ENCODE data around the gene KLHDC7B.
A peak's percentile ranks its signal among the peaks of the same experiment; 100 is the strongest.
"Not testable (repeated sequence)": the region's sequence is repeated elsewhere in the genome, so short reads cannot be mapped to it uniquely, and the experiment has no call there.

KLHDC7B gene

GRCh38 chr22:50507991-50508884 lies 37.5 kb upstream of the KLHDC7B start, which contains the start of gene NCAPH2:
NCAPH2 (plus strand) TSS chr22:50508224; CDS start chr22:50508338, 114 bp downstream.
- no peaks in the 10 kb centered on the region for H3K9me3 Mint-ChIP-seq
- peak; percentile 81 for ATAC-seq
- no peaks in the 10 kb centered on the region for H3K27me3 Mint-ChIP-seq
- peaks cover 36% of the 10 kb centered on the region for H3K4me1 Mint-ChIP-seq
- peak within 1 kb of the TSS; percentile 99 for H3K4me3 Mint-ChIP-seq
- peaks cover 15% of the 10 kb centered on the region for H3K36me3 Mint-ChIP-seq
- peak within 1 kb of the TSS; percentile 94 for H3K27ac Mint-ChIP-seq

GRCh38 chr22:50508897-50509296 lies 36.8 kb upstream of the KLHDC7B start:
- H3K4me1 Mint-ChIP-seq = peaks cover 36% of the 10 kb centered on the region
- peak overlapping the region; percentile 99 for H3K4me3 Mint-ChIP-seq
- H3K27me3 Mint-ChIP-seq = no peaks in the 10 kb centered on the region
- peaks cover 15% of the 10 kb centered on the region for H3K36me3 Mint-ChIP-seq
- no peaks in the 10 kb centered on the region for H3K9me3 Mint-ChIP-seq
- peak overlapping the region; percentile 94 for H3K27ac Mint-ChIP-seq
- ATAC-seq = no peak

GRCh38 chr22:50513175-50513574 lies 32.5 kb upstream of the KLHDC7B start:
- H3K9me3 Mint-ChIP-seq = no peaks in the 10 kb centered on the region

GRCh38 chr22:50516068-50516467 lies 29.6 kb upstream of the KLHDC7B start:
- H3K9me3 Mint-ChIP-seq = no peaks in the 10 kb centered on the region
- no peak for ATAC-seq
- H3K27ac Mint-ChIP-seq = no peak overlapping the region
- H3K4me3 Mint-ChIP-seq = no peak overlapping the region
- H3K4me1 Mint-ChIP-seq = peaks cover 23% of the 10 kb centered on the region
- H3K27me3 Mint-ChIP-seq = no peaks in the 10 kb centered on the region
- H3K36me3 Mint-ChIP-seq = peaks cover 51% of the 10 kb centered on the region

More at GRCh38 chr22:50513175-50513574, 32.5 kb upstream of the KLHDC7B start:
- no peak for ATAC-seq
- H3K4me3 Mint-ChIP-seq = no peak overlapping the region
- peaks cover 32% of the 10 kb centered on the region for H3K36me3 Mint-ChIP-seq
- peaks cover 37% of the 10 kb centered on the region for H3K4me1 Mint-ChIP-seq
- no peaks in the 10 kb centered on the region for H3K27me3 Mint-ChIP-seq
- H3K27ac Mint-ChIP-seq = no peak overlapping the region

GRCh38 chr22:50516891-50517290 lies 28.8 kb upstream of the KLHDC7B start:
- no peak for ATAC-seq
- no peak overlapping the region for H3K4me3 Mint-ChIP-seq
- no peaks in the 10 kb centered on the region for H3K9me3 Mint-ChIP-seq
- H3K4me1 Mint-ChIP-seq = peaks cover 23% of the 10 kb centered on the region
- no peaks in the 10 kb centered on the region for H3K27me3 Mint-ChIP-seq
- H3K27ac Mint-ChIP-seq = no peak overlapping the region
- peaks cover 56% of the 10 kb centered on the region for H3K36me3 Mint-ChIP-seq

GRCh38 chr22:50517495-50518260 lies 28.0 kb upstream of the KLHDC7B start:
- Mint-ChIP-seq H3K9me3 (no peaks in the 10 kb centered on the region), H3K27ac (no peak overlapping the region), H3K4me1 (peaks cover 17% of the 10 kb centered on the region), H3K27me3 (no peaks in the 10 kb centered on the region), H3K4me3 (no peak overlapping the region), H3K36me3 (peaks cover 54% of the 10 kb centered on the region)
- ATAC-seq = no peak

- no peaks in the 10 kb centered on the region for H3K27me3 Mint-ChIP-seq
- H3K9me3 Mint-ChIP-seq = no peaks in the 10 kb centered on the region
- no peak for ATAC-seq
- H3K36me3 Mint-ChIP-seq = peaks cover 54% of the 10 kb centered on the region
- H3K4me3 Mint-ChIP-seq = no peak overlapping the region
- H3K27ac Mint-ChIP-seq = no peak overlapping the region
- H3K4me1 Mint-ChIP-seq = peaks cover 17% of the 10 kb centered on the region
Measured at GRCh38 chr22:50518606-50519005, 27.1 kb upstream of the KLHDC7B start.

GRCh38 chr22:50519151-50519550 lies 26.5 kb upstream of the KLHDC7B start:
- Mint-ChIP-seq H3K27me3 (no peaks in the 10 kb centered on the region), H3K4me1 (peaks cover 18% of the 10 kb centered on the region), H3K36me3 (peaks cover 54% of the 10 kb centered on the region), H3K9me3 (no peaks in the 10 kb centered on the region), H3K4me3 (no peak overlapping the region), H3K27ac (no peak overlapping the region)
- no peak for ATAC-seq

- H3K27ac Mint-ChIP-seq, H3K4me3 Mint-ChIP-seq, ATAC-seq, H3K27me3 Mint-ChIP-seq, H3K9me3 Mint-ChIP-seq: not testable (repeated sequence)
- Mint-ChIP-seq H3K4me1 (peaks cover 21% of the 10 kb centered on the region), H3K36me3 (peaks cover 56% of the 10 kb centered on the region)
Measured at GRCh38 chr22:50520184-50520583, 25.5 kb upstream of the KLHDC7B start.

GRCh38 chr22:50520826-50521453 lies 24.8 kb upstream of the KLHDC7B start:
- no peaks in the 10 kb centered on the region for H3K27me3 Mint-ChIP-seq
- peaks cover 56% of the 10 kb centered on the region for H3K36me3 Mint-ChIP-seq
- H3K9me3 Mint-ChIP-seq = no peaks in the 10 kb centered on the region
- ATAC-seq = no peak
- peaks cover 17% of the 10 kb centered on the region for H3K4me1 Mint-ChIP-seq
- no peak overlapping the region for H3K4me3 Mint-ChIP-seq
- no peak overlapping the region for H3K27ac Mint-ChIP-seq

GRCh38 chr22:50521710-50522109 lies 24.0 kb upstream of the KLHDC7B start:
- Mint-ChIP-seq H3K9me3 (no peaks in the 10 kb centered on the region), H3K27ac (no peak overlapping the region), H3K4me3 (no peak overlapping the region), H3K4me1 (peaks cover 16% of the 10 kb centered on the region), H3K36me3 (peaks cover 53% of the 10 kb centered on the region), H3K27me3 (no peaks in the 10 kb centered on the region)
- no peak for ATAC-seq

- Mint-ChIP-seq H3K27ac (no peak overlapping the region), H3K4me3 (peak overlapping the region; percentile 44), H3K36me3 (peaks cover 47% of the 10 kb centered on the region), H3K4me1 (peaks cover 22% of the 10 kb centered on the region), H3K27me3 (no peaks in the 10 kb centered on the region), H3K9me3 (no peaks in the 10 kb centered on the region)
- no peak for ATAC-seq
Measured at GRCh38 chr22:50522208-50522805, 23.4 kb upstream of the KLHDC7B start.

- H3K4me3 Mint-ChIP-seq = peak overlapping the region; percentile 24
- H3K4me1 Mint-ChIP-seq = peaks cover 28% of the 10 kb centered on the region
- no peaks in the 10 kb centered on the region for H3K9me3 Mint-ChIP-seq
- peaks cover 44% of the 10 kb centered on the region for H3K36me3 Mint-ChIP-seq
- no peak overlapping the region for H3K27ac Mint-ChIP-seq
- no peak for ATAC-seq
- H3K27me3 Mint-ChIP-seq = no peaks in the 10 kb centered on the region
Measured at GRCh38 chr22:50522806-50523438, 22.8 kb upstream of the KLHDC7B start.

GRCh38 chr22:50523458-50523805 lies 22.3 kb upstream of the KLHDC7B start:
- H3K4me1 Mint-ChIP-seq = peaks cover 33% of the 10 kb centered on the region
- H3K4me3 Mint-ChIP-seq = peak overlapping the region; percentile 24
- no peaks in the 10 kb centered on the region for H3K27me3 Mint-ChIP-seq
- no peak overlapping the region for H3K27ac Mint-ChIP-seq
- peaks cover 44% of the 10 kb centered on the region for H3K36me3 Mint-ChIP-seq
- H3K9me3 Mint-ChIP-seq = no peaks in the 10 kb centered on the region
- no peak for ATAC-seq
